Astrocyte (in vitro differentiated cells and primary cell): ENCODE data around the gene MCF2L2. TPM values are rescaled to one million over a fixed set of nuclear protein-coding genes. Genes with fewer than 3 reads are reported as not detected.

ENCODE experiments used
- DNase-seq: peaks from one replicate; pipeline ENCODE4 v3.0.0-alpha.2; 2010; ENCODE audit warnings: low read depth
- FAIRE-seq: peaks from 2 replicates; lab custom pipeline; 2011; peaks lifted over from hg19 to GRCh38; lab: Jason Lieb, UNC
- H2AFZ ChIP-seq: 2 replicates; pipeline ENCODE4 v1.6.0; 2012; ENCODE audit warnings: low read depth, low read length, inconsistent platforms
- H3K27ac ChIP-seq: 2 replicates; pipeline ENCODE4 v1.5.1; 2011; ENCODE audit warnings: low read depth, low read length, inconsistent platforms
- H3K27me3 ChIP-seq: 2 replicates; pipeline ENCODE4 v1.6.0; 2011; ENCODE audit warnings: low read length, inconsistent platforms; ENCODE audit not compliant: insufficient read depth
- H3K36me3 ChIP-seq: 2 replicates; pipeline ENCODE4 v1.5.1; 2011; ENCODE audit warnings: low read length, inconsistent platforms; ENCODE audit not compliant: insufficient read depth
- H3K4me1 ChIP-seq: 2 replicates; pipeline ENCODE4 v1.5.1; 2011; ENCODE audit warnings: low read length, inconsistent platforms; ENCODE audit not compliant: insufficient read depth
- H3K4me2 ChIP-seq: 2 replicates; pipeline ENCODE4 v1.6.0; 2012; ENCODE audit warnings: low read length, inconsistent platforms
- H3K4me3 ChIP-seq: 2 replicates; pipeline ENCODE4 v1.5.1; 2011; ENCODE audit warnings: low read depth, mild to moderate bottlenecking, low read length, inconsistent platforms; ENCODE audit not compliant: insufficient read depth
- H3K79me2 ChIP-seq: 2 replicates; pipeline ENCODE4 v1.6.0; 2012; ENCODE audit warnings: mild to moderate bottlenecking, low read length, inconsistent platforms; ENCODE audit not compliant: insufficient read depth
- H3K9ac ChIP-seq: 2 replicates; pipeline ENCODE4 v1.6.0; 2012; ENCODE audit warnings: mild to moderate bottlenecking, low read length, inconsistent platforms
- H3K9me3 ChIP-seq: 2 replicates; pipeline ENCODE4 v1.5.1; 2012; ENCODE audit warnings: low read depth, mild to moderate bottlenecking, low read length, inconsistent platforms; ENCODE audit not compliant: insufficient read depth
- H4K20me1 ChIP-seq: 2 replicates; pipeline ENCODE4 v1.6.0; 2012; ENCODE audit warnings: low read length, inconsistent platforms; ENCODE audit not compliant: insufficient read depth
- H3K27ac Mint-ChIP-seq: one replicate; pipeline ENCODE4 v1.8.0; 2021; ENCODE audit warnings: mild to moderate bottlenecking, mixed read lengths; ENCODE audit not compliant: unreplicated experiment
- H3K27me3 Mint-ChIP-seq: one replicate; pipeline ENCODE4 v1.8.0; 2021; ENCODE audit warnings: low read depth, mixed read lengths; ENCODE audit not compliant: unreplicated experiment
- H3K36me3 Mint-ChIP-seq: one replicate; pipeline ENCODE4 v1.8.0; 2021; ENCODE audit warnings: low read depth, mixed read lengths; ENCODE audit not compliant: unreplicated experiment
- H3K4me1 Mint-ChIP-seq: one replicate; pipeline ENCODE4 v1.8.0; 2021; ENCODE audit warnings: low read depth, mixed read lengths; ENCODE audit not compliant: unreplicated experiment
- H3K4me3 Mint-ChIP-seq: one replicate; pipeline ENCODE4 v1.8.0; 2021; ENCODE audit warnings: mild to moderate bottlenecking, moderate library complexity, mixed read lengths; ENCODE audit not compliant: unreplicated experiment
- H3K9me3 Mint-ChIP-seq: one replicate; pipeline ENCODE4 v1.8.0; 2021; ENCODE audit warnings: mild to moderate bottlenecking, mixed read lengths; ENCODE audit not compliant: unreplicated experiment
- CTCF ChIP-seq: IDR thresholded peaks from 2 replicates; pipeline ENCODE4 v1.5.1; 2011; ENCODE audit warnings: low read depth, mild to moderate bottlenecking, inconsistent platforms, low read length, moderate library complexity; ENCODE audit not compliant: insufficient read depth
- EZH2 ChIP-seq: IDR thresholded peaks from 2 replicates; pipeline ENCODE4 v1.6.1; 2012; ENCODE audit warnings: mild to moderate bottlenecking, low read length, inconsistent platforms; ENCODE audit not compliant: insufficient read depth
- total RNA-seq: library from RNA; stranded (reverse); gene quantifications from 2 replicates; pipeline ENCODE4 v1.2.1, GENCODE V29; 2021

MCF2L2 gene
- total RNA-seq, 1 donor from 2014 or later, result 0.89 TPM

- Histone ChIP-seq H3K4me1 (peaks cover 10% of the 10 kb centered on the region), H3K9me3 (no peaks in the 10 kb centered on the region), H3K36me3 (no peaks in the 10 kb centered on the region), H3K4me2 (peak overlapping the region; percentile 80), H3K9ac (no peak overlapping the region), H3K4me3 (no peak overlapping the region), H3K27ac (peak overlapping the region; percentile 76), H3K27me3 (no peaks in the 10 kb centered on the region), H2AFZ (no peak overlapping the region), H4K20me1 (no peaks in the 10 kb centered on the region), H3K79me2 (no peaks in the 10 kb centered on the region)
- FAIRE-seq, result no peak
- Mint-ChIP-seq H3K9me3 (no peaks in the 10 kb centered on the region), H3K4me1 (peaks cover 9% of the 10 kb centered on the region), H3K27ac (peak overlapping the region; percentile 83), H3K27me3 (peaks cover 2% of the 10 kb centered on the region), H3K4me3 (no peak overlapping the region), H3K36me3 (no peaks in the 10 kb centered on the region)
- DNase-seq, result no peak
- TF ChIP-seq EZH2 (no peak), CTCF (no peak)
These were observed 58.0 kb downstream of the MCF2L2 start for GRCh38 chr3:183370391-183370790.

DNA sequence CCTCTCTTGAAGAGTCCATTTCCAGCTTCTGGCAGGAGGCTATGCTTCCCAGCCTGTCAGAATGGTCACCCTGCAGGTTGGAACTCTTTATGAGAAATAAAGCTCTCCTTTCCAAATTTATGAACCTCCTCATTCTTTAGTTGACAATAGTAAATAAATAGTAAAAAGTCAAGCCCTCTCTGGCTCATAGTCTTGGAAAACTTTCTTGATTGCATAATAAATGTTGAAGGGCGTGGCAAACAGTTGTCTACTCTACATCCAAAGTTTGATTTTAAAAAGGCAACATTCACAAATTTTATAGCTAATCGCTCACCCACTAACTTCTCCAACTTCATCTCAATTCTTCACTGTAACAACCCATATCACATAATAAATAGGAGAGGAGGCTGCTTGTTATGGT is 58.8 kb downstream of the MCF2L2 start:
- Mint-ChIP-seq H3K4me3 (no peak overlapping the region), H3K4me1 (peaks cover 9% of the 10 kb centered on the region), H3K27me3 (no peaks in the 10 kb centered on the region), H3K9me3 (no peaks in the 10 kb centered on the region), H3K36me3 (no peaks in the 10 kb centered on the region), H3K27ac (no peak overlapping the region)
- Histone ChIP-seq H4K20me1 (no peaks in the 10 kb centered on the region), H3K79me2 (no peaks in the 10 kb centered on the region), H2AFZ (no peak overlapping the region), H3K27ac (no peak overlapping the region), H3K4me3 (no peak overlapping the region), H3K27me3 (no peaks in the 10 kb centered on the region), H3K9ac (no peak overlapping the region), H3K4me1 (peaks cover 10% of the 10 kb centered on the region), H3K9me3 (no peaks in the 10 kb centered on the region), H3K4me2 (no peak overlapping the region), H3K36me3 (no peaks in the 10 kb centered on the region)
- DNase-seq, result no peak
- no peak for FAIRE-seq
- no peak for TF ChIP-seq EZH2
- TF ChIP-seq CTCF, result no peak

GRCh38 chr3:183369117-183369516 is 59.3 kb downstream of the MCF2L2 start:
- peaks cover 10% of the 10 kb centered on the region for H3K4me1 ChIP-seq
- H3K27me3 Mint-ChIP-seq, result no peaks in the 10 kb centered on the region
- no peak overlapping the region for H3K4me3 ChIP-seq
- no peaks in the 10 kb centered on the region for H3K9me3 Mint-ChIP-seq
- no peaks in the 10 kb centered on the region for H3K36me3 ChIP-seq
- TF ChIP-seq EZH2, result no peak
- H3K4me2 ChIP-seq, result no peak overlapping the region
- H2AFZ ChIP-seq, result no peak overlapping the region
- no peak overlapping the region for H3K4me3 Mint-ChIP-seq
- no peaks in the 10 kb centered on the region for H3K9me3 ChIP-seq
- no peak overlapping the region for H3K27ac Mint-ChIP-seq
- no peaks in the 10 kb centered on the region for H4K20me1 ChIP-seq
- H3K36me3 Mint-ChIP-seq, result no peaks in the 10 kb centered on the region
- no peak overlapping the region for H3K27ac ChIP-seq
- peaks cover 9% of the 10 kb centered on the region for H3K4me1 Mint-ChIP-seq
- no peak overlapping the region for H3K9ac ChIP-seq
- no peaks in the 10 kb centered on the region for H3K79me2 ChIP-seq
- FAIRE-seq (no peak), DNase-seq (no peak)
- no peaks in the 10 kb centered on the region for H3K27me3 ChIP-seq
